Fibroblast of pulmonary artery (primary cell): ENCODE measurements around the gene KRT86.
"Not testable (repeated sequence)": the region's sequence is repeated elsewhere in the genome, so short reads cannot be mapped to it uniquely, and the experiment has no call there.

Experiments
- DNase-seq: peaks from one replicate; pipeline ENCODE4 v3.0.0-alpha.2; 2010; ENCODE audit warnings: low read depth
- H3K4me3 ChIP-seq: replicated peaks from 2 replicates; pipeline ENCODE4 v1.5.1; 2011; ENCODE audit warnings: low read depth, mild to moderate bottlenecking, control low read depth, low read length, moderate library complexity
- TF ChIP-seq, protein P1 (sequence below): IDR thresholded peaks from 2 replicates; pipeline ENCODE4 v1.5.1; 2011; ENCODE audit warnings: mild to moderate bottlenecking, control low read depth, low read length, inconsistent platforms; ENCODE audit errors: missing control alignments

KRT86 gene

DNA sequence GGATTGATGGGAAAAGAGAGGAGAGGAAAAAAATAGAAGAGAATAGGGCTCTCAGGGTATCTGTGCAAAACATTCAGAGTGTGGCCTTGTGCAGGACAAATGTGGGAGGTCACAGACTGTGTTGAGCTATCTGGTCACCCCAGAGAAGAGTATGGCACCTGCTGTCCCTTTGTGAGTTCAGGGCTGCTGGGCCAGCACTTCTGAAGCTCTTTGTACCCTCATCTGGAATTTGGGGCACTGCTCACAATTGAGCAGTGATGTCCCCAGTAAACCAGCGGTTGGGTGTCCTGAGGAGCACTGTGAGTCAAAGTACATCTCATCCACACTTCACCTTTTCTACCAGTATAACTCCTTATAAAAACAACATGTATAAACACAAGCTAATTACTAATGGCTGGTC lies 19.5 kb downstream of the KRT86 start:
- DNase-seq, result no peak
- H3K4me3 ChIP-seq, result no peak overlapping the region
- TF ChIP-seq, protein P1, sequence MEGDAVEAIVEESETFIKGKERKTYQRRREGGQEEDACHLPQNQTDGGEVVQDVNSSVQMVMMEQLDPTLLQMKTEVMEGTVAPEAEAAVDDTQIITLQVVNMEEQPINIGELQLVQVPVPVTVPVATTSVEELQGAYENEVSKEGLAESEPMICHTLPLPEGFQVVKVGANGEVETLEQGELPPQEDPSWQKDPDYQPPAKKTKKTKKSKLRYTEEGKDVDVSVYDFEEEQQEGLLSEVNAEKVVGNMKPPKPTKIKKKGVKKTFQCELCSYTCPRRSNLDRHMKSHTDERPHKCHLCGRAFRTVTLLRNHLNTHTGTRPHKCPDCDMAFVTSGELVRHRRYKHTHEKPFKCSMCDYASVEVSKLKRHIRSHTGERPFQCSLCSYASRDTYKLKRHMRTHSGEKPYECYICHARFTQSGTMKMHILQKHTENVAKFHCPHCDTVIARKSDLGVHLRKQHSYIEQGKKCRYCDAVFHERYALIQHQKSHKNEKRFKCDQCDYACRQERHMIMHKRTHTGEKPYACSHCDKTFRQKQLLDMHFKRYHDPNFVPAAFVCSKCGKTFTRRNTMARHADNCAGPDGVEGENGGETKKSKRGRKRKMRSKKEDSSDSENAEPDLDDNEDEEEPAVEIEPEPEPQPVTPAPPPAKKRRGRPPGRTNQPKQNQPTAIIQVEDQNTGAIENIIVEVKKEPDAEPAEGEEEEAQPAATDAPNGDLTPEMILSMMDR, result no peak

- TF ChIP-seq, protein P1, result no peak
- DNase-seq, result no peak
- no peak overlapping the region for H3K4me3 ChIP-seq
These were observed 20.4 kb downstream of the KRT86 start for GRCh38 chr12:52294803-52295202.

DNA sequence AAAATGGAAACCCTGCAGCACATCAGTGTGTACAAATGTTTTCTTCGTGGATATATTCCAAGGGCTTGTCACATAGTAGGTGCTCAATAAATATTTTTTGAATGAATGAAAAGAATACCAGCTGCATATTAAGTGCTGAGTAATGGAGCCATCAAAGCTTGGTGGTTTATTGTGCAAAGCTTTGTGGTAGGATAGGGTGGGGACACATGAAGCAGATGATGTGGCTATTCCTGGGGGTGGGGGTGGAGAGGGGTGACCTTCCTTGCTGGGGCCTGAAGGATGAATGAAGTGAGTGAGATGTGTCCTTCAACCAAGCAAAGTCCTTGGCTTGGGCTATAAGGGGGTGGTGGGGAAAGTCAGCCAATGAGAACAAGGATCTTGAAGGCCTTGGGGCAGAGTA lies 21.2 kb downstream of the KRT86 start:
- no peak for DNase-seq
- TF ChIP-seq, protein P1, result no peak
- H3K4me3 ChIP-seq, result no peak overlapping the region

DNA sequence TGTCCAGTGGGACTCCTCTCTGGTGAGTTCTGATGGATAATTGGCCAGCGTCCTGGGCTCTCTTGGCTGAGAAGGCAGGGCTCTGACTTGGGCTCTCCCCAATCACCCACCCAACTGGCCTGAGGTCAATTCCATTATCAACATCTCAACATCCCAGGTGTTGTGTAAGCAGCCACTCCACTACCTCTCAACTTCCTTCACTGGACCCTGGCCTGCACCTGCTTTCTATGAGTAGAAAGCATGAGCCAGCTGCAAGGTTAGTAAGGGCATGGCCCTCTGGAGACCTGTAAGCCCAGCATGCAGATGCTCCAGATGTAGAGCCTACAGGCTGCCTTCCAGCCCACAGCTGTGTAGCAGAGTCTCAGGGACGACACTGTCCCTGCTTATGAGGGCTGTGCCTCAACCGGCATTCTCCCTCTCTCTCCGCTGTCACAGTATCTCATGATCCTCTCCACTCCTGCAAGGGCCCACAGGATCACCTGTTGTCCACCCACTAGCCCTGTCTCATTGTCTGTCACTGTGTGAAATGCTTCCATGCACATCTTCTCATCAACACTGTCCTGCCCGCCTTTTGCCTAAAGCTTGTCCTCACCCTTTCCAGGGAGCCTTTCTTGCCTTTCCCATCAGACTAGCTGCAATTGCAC lies 22.2 kb downstream of the KRT86 start:
- TF ChIP-seq, protein P1, result no peak
- DNase-seq, result no peak
- H3K4me3 ChIP-seq, result no peak overlapping the region

- no peak overlapping the region for H3K4me3 ChIP-seq
- TF ChIP-seq, protein P1, result no peak
- no peak for DNase-seq
These were observed 24.3 kb downstream of the KRT86 start for GRCh38 chr12:52298677-52299190.

DNA sequence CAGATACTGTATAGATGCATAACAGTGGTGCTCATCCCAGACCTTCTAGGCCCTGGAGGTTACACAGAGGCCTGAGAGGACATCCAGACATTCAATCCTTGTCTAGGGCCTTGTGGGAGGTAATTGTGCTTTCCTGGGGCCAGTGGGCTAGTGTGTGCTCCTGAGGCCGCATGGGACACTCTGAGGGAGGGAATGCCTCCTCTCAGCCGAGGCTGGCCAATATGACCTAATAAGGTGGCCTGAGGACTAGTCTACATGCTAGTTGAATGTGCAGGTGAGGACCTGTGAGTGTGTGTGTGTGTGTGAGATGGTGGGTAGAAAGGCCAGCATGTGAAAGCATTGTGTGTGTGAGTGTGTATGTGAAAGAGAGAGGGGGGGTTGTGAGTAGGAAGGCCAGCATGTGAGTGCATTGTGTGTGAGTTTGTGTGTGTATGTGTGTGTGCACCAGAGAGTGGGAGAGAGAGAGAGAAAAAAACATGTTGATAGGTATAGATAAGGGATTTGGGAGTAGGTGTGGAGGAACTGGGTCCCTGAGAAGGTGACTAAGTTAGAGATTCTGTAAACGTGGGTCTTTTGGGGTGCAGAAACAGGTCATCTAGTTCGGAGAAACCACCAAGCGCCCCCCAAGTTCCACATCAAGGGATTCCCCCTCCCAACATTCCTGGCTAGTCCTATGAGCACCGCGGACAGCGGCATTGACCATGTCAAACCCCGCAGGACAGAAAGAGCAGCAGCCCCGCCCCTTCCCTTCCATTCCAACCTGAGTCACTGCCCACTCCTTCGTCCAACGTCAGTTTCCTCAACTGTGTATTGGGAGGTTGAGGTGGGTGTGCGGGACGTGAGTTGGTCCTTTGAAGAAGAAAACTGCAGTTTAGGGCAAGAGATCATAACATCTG lies 26.6 kb downstream of the KRT86 start:
- DNase-seq, result peak; percentile 21
- no peak overlapping the region for H3K4me3 ChIP-seq
- TF ChIP-seq, protein P1, result no peak

GRCh38 chr12:52301721-52302120 lies 27.3 kb downstream of the KRT86 start:
- not testable (repeated sequence) for H3K4me3 ChIP-seq, DNase-seq

DNA sequence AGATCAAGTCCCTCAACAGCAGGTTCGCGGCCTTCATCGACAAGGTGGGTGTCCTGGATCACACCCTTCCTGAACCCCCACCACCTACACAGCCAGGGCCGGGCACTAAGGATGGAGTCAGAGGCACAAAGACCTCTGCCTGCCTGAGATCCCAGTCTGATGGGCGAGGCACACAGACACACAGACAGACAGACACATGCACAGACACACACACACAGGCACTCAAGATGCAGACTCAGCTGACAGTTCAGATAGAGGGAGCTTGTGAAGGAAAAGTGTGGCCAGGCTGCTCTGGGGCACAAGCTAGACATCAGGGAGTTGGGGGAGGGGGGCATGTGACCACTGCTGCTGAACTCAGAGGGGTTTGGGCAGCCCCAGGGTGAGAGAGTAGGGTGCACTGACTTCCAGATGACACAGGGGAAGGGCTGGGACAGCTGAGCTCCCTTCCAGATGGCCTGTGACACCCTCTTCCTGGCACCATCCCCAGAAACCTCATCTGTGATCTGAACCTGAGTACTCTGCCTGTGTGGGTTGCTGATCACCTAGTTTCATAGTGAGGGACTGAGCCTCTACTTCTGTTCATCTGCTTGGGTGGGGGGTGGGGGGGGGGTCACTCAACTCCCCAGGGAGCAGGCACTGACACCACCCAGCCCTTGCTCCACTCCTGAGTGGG lies 27.9 kb downstream of the KRT86 start:
- not testable (repeated sequence) for DNase-seq, H3K4me3 ChIP-seq

DNA sequence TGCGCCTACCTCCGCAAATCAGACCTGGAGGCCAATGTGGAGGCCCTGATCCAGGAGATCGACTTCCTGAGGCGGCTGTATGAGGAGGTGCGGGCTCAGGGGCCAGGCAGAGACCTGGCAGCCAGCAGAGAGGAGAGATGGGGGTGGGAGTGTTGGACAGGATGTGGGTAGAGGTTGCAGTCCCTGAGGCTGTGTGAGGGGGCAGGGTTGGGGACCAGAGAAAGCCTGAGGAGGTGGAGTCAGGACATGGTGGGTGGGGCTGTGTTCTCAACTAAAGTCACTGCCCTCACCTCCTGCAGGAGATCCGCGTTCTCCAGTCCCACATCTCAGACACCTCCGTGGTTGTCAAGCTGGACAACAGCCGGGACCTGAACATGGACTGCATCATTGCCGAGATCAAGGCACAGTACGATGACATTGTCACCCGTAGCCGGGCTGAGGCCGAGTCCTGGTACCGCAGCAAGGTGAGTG lies 30.5 kb downstream of the KRT86 start:
- H3K4me3 ChIP-seq, DNase-seq: not testable (repeated sequence)
